Fibroblast of the aortic adventitia (primary cell): Measurements from ENCODE around the gene TSEN34. TPM values are rescaled to one million over a fixed set of nuclear protein-coding genes. Genes with fewer than 3 reads are reported as not detected.

ENCODE experiments used
- DNase-seq: peaks from one replicate; pipeline ENCODE4 v3.0.0-alpha.2; 2010; ENCODE audit warnings: low read depth
- H3K4me3 ChIP-seq: 2 replicates; pipeline ENCODE4 v1.5.1; 2011; ENCODE audit warnings: low read depth, mild to moderate bottlenecking, control low read depth, low read length, moderate library complexity
- CTCF ChIP-seq: IDR thresholded peaks from 2 replicates; pipeline ENCODE4 v1.5.1; 2011; ENCODE audit warnings: mild to moderate bottlenecking, low read length, control low read depth, inconsistent platforms; ENCODE audit not compliant: insufficient read depth
- total RNA-seq: library from RNA; depleted of rRNA; stranded (reverse); fragments of >200 nt; gene quantifications from 2 replicates; pipeline ENCODE4 v1.2.3, GENCODE V29; 2012; ENCODE audit warnings: low replicate concordance

The TSEN34 gene
- 42.8 and 67.6 TPM in 2 replicates for total RNA-seq

- peak; percentile 48 for DNase-seq
- peak within 1 kb of the TSS; percentile 86 for H3K4me3 ChIP-seq
- no peak for TF ChIP-seq CTCF
Measured at GRCh38 chr19:54191011-54191810, at the start of gene TSEN34. TSS of gene TSEN34 (plus strand) at chr19:54191308. CDS start at chr19:54191365, 57 bp downstream.

- H3K4me3 ChIP-seq = no peak overlapping the region
- no peak for TF ChIP-seq CTCF
- DNase-seq = no peak
Measured at GRCh38 chr19:54141356-54141755, 49.8 kb upstream of the TSEN34 start.

GRCh38 chr19:54142166-54142780 lies 48.8 kb upstream of the TSEN34 start:
- H3K4me3 ChIP-seq = no peak overlapping the region
- DNase-seq = no peak
- TF ChIP-seq CTCF = no peak

GRCh38 chr19:54145541-54146158 lies 45.5 kb upstream of the TSEN34 start:
- no peak for TF ChIP-seq CTCF
- DNase-seq = no peak
- no peak overlapping the region for H3K4me3 ChIP-seq

GRCh38 chr19:54147676-54148075 lies 43.4 kb upstream of the TSEN34 start:
- no peak overlapping the region for H3K4me3 ChIP-seq
- no peak for TF ChIP-seq CTCF
- peak; percentile 49 for DNase-seq

GRCh38 chr19:54148158-54148557 lies 43.0 kb upstream of the TSEN34 start:
- DNase-seq = no peak
- TF ChIP-seq CTCF = no peak
- no peak overlapping the region for H3K4me3 ChIP-seq
